ENCODE measurements around the gene RMI1.
A peak's percentile ranks its signal among the peaks of the same experiment; 100 is the strongest.

DNA sequence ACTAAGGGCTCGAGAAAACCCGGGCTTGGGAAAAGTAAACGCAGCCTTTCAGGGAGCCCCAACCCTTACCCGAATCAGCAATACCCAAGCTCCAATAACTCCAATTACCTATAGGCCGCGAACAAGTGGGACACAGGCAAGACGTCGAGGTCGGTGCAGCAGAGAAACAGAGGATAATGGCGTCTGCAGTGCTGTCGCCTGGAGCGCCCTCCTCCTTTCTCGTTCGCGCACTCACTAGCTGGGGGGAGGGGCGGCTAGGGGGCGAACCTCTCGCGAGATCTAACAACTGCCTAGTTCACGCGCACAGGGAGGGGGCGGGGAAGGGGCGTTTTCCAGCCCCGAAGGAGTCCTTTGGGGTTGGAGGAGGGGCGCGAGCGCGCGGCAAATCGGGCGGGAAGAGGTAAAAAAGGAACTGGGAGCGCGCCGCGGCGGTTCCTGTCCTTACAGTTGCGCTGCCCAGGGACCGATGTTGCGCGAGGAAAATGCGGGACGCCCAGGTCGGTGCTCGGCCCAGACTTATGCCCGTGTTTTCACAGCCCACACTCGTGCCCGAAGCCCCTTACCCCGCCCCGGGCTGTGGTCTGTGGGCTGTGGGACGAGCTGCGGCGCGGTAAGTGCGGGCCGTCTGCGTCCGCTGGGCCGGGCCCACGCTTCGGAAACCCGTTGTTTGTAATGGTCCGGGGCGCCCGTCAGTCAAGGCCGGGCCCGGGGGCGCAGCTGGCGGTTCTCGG is at the start of gene RMI1:
- TF ChIP-seq, protein P1, sequence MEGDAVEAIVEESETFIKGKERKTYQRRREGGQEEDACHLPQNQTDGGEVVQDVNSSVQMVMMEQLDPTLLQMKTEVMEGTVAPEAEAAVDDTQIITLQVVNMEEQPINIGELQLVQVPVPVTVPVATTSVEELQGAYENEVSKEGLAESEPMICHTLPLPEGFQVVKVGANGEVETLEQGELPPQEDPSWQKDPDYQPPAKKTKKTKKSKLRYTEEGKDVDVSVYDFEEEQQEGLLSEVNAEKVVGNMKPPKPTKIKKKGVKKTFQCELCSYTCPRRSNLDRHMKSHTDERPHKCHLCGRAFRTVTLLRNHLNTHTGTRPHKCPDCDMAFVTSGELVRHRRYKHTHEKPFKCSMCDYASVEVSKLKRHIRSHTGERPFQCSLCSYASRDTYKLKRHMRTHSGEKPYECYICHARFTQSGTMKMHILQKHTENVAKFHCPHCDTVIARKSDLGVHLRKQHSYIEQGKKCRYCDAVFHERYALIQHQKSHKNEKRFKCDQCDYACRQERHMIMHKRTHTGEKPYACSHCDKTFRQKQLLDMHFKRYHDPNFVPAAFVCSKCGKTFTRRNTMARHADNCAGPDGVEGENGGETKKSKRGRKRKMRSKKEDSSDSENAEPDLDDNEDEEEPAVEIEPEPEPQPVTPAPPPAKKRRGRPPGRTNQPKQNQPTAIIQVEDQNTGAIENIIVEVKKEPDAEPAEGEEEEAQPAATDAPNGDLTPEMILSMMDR (IDR thresholded peaks at IDR 0.05; ENCODE audit: poor library complexity): peak; percentile 10
- TF ChIP-seq EZH2 (IDR thresholded peaks at IDR 0.05; ENCODE audit: borderline replicate concordance) (no peak), EZH2phosphoT487 (IDR thresholded peaks at IDR 0.05; ENCODE audit: low read depth, severe bottlenecking, unreplicated experiment) (no peak)
